ENCODE results near the gene MPV17L2. TPM values are rescaled to one million over a fixed set of nuclear protein-coding genes. Genes with fewer than 3 reads are reported as not detected.
A peak's percentile ranks its signal among the peaks of the same experiment; 100 is the strongest.

MPV17L2 gene
- total RNA-seq, 1 donor from 2014 or later = 9.5 TPM

GRCh38 chr19:18202778-18203407, 9.9 kb downstream of the MPV17L2 start:
- Histone ChIP-seq H3K4me1 (peaks cover 7 to 20% of the 10 kb centered on the region in 2 donors), H3K27me3 (no peaks in the 10 kb centered on the region), H3K4me3 (peak overlapping the region; percentile 82), H3K36me3 (peaks cover 8 to 12% of the 10 kb centered on the region in 2 donors), H3K9me3 (no peaks in the 10 kb centered on the region), H3K27ac (no peak overlapping the region)
- DNase-seq (ENCODE audit: low spot score in 2 of 2) = no peak
- peak in 1 of 3 experiments; percentile 23 for TF ChIP-seq CTCF (IDR thresholded peaks at IDR 0.05)
- intact Hi-C loops (cut with DNase I) = loop anchor here (5.0 kb wide), 1 partner anchor 214 kb away; the partner anchor contains the start of gene SSBP4

- peaks cover 8 to 9% of the 10 kb centered on the region in 2 donors for H3K36me3 ChIP-seq
- peak overlapping the region; percentile 82 for H3K4me3 ChIP-seq
- no peaks in the 10 kb centered on the region for H3K27me3 ChIP-seq
- intact Hi-C loops (cut with DNase I) = loop anchor here (5.0 kb wide), 1 partner anchor 214 kb away; the partner anchor contains the start of gene SSBP4
- peaks cover 7 to 20% of the 10 kb centered on the region in 2 donors for H3K4me1 ChIP-seq
- H3K27ac ChIP-seq = peak overlapping the region in 1 of 2 donors; percentile 17
- DNase-seq (ENCODE audit: low spot score in 2 of 2) = peak in 1 of 2 donors; percentile 81
- H3K9me3 ChIP-seq = no peaks in the 10 kb centered on the region
- no peak for TF ChIP-seq CTCF (IDR thresholded peaks at IDR 0.05)
These were observed 10.4 kb downstream of the MPV17L2 start for GRCh38 chr19:18203408-18203862.

- Histone ChIP-seq H3K4me1 (peaks cover 7 to 20% of the 10 kb centered on the region in 2 donors), H3K4me3 (peak within 1 kb of the TSS; percentile 82 to 83), H3K36me3 (peaks cover 6 to 8% of the 10 kb centered on the region in 2 donors), H3K27ac (peak within 1 kb of the TSS; percentile 95 to 98), H3K9me3 (no peaks in the 10 kb centered on the region), H3K27me3 (no peaks in the 10 kb centered on the region)
- intact Hi-C loops (cut with DNase I) = loop anchor here (1.0 to 5.0 kb wide), 4 partner anchors 11 to 213 kb away; partner anchors contain the start of genes MPV17L2 and SSBP4
- no peak for TF ChIP-seq CTCF (IDR thresholded peaks at IDR 0.05)
- peak; percentile 100 for DNase-seq (ENCODE audit: low spot score in 2 of 2)
These were observed 10.9 kb downstream of the MPV17L2 start, which contains the start of gene RAB3A for GRCh38 chr19:18203863-18204393. Gene RAB3A, minus strand, starts transcription at chr19:18204042. Its CDS starts 1,302 bp downstream, at chr19:18202740.

- TF ChIP-seq CTCF (IDR thresholded peaks at IDR 0.05) = no peak
- Histone ChIP-seq H3K4me1 (peaks cover 7 to 20% of the 10 kb centered on the region in 2 donors), H3K4me3 (peak overlapping the region; percentile 68 to 83), H3K36me3 (peaks cover 2 to 3% of the 10 kb centered on the region in 2 donors), H3K27ac (peak overlapping the region; percentile 95 to 98), H3K27me3 (no peaks in the 10 kb centered on the region), H3K9me3 (no peaks in the 10 kb centered on the region)
- DNase-seq (ENCODE audit: low spot score in 2 of 2) = peak in 1 of 2 donors; percentile 84
- intact Hi-C loops (cut with DNase I) = loop anchor here (1.0 to 5.0 kb wide), 4 partner anchors 11 to 213 kb away; partner anchors contain the start of genes MPV17L2 and SSBP4
These were observed 11.6 kb downstream of the MPV17L2 start for GRCh38 chr19:18204394-18205199.

- intact Hi-C loops (cut with DNase I) = loop anchor here (2.0 kb wide), 1 partner anchor 19 kb away; no protein-coding TSS in a partner anchor
- TF ChIP-seq CTCF (IDR thresholded peaks at IDR 0.05) = no peak
- Histone ChIP-seq H3K27me3 (no peaks in the 10 kb centered on the region), H3K36me3 (no peaks in the 10 kb centered on the region), H3K9me3 (no peaks in the 10 kb centered on the region), H3K4me3 (peak overlapping the region; percentile 68 to 83), H3K27ac (peak overlapping the region; percentile 95 to 98), H3K4me1 (peaks cover 7 to 20% of the 10 kb centered on the region in 2 donors)
- DNase-seq (ENCODE audit: low spot score in 2 of 2) = peak; percentile 63 to 92
These were observed 12.3 kb downstream of the MPV17L2 start for GRCh38 chr19:18205200-18205892.
